Measurements from ENCODE around the gene CATSPERZ. TPM values are rescaled to one million over a fixed set of nuclear protein-coding genes. Genes with fewer than 3 reads are reported as not detected.

CATSPERZ gene
- total RNA-seq, result not detected

- WGBS, 2 donors, result 6 to 8% methylated on average over 29 to 49 of the region's 54 CpGs
- intact Hi-C loops (cut with DNase I; ENCODE audit: low total_unique reads), result loop anchor here (5.0 kb wide), 1 partner anchor 93 kb away; the partner anchor contains the start of gene FERMT3
- H3K4me3 ChIP-seq (ENCODE audit: low read depth, poor library complexity, severe bottlenecking), result no peak within 1 kb of the TSS
- TF ChIP-seq, protein P1, sequence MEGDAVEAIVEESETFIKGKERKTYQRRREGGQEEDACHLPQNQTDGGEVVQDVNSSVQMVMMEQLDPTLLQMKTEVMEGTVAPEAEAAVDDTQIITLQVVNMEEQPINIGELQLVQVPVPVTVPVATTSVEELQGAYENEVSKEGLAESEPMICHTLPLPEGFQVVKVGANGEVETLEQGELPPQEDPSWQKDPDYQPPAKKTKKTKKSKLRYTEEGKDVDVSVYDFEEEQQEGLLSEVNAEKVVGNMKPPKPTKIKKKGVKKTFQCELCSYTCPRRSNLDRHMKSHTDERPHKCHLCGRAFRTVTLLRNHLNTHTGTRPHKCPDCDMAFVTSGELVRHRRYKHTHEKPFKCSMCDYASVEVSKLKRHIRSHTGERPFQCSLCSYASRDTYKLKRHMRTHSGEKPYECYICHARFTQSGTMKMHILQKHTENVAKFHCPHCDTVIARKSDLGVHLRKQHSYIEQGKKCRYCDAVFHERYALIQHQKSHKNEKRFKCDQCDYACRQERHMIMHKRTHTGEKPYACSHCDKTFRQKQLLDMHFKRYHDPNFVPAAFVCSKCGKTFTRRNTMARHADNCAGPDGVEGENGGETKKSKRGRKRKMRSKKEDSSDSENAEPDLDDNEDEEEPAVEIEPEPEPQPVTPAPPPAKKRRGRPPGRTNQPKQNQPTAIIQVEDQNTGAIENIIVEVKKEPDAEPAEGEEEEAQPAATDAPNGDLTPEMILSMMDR (IDR thresholded peaks at IDR 0.05), result no peak
- no peak for TF ChIP-seq POLR2A (IDR thresholded peaks at IDR 0.05)
- no peak for DNase-seq (ENCODE audit: low spot score in 2 of 2)
Observed at GRCh38 chr11:64299847-64300648, at the start of gene CATSPERZ. TSS of gene CATSPERZ (plus strand) at chr11:64300358. CDS start at chr11:64300411, 53 bp downstream.

DNA sequence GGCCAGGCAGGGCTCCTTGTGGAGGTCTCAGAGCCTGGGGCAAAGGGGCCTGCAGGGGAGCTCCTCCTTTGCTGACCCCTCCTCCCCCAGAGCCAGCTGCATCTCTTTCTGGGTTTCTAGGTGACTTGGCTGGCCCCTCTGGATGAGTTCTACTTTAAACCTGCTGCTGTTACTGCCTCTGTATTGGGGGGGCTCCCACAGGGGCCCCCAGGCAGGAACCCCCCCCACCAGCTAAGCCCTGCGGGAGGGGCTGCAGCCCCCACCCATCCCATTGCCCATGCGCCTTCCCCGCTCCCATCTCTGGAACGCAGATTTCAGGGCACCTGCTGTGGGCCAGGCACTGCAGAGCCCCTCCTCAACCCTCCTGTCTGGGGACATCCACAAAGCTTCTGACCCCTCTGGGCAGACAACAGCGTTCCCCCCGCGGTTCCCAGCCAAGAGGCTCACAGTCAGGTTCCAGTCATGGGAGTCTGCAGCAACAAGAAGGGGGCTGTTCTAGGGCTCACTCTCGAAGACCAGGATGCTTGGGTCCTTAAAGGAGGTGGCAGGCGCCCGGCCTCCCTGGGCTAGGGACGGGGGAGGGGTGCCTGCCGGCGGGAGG lies 49.6 kb upstream of the CATSPERZ start:
- no peak for DNase-seq (ENCODE audit: low spot score in 2 of 2)
- WGBS, 2 donors, result 19% methylated on average over 11 to 12 of the region's 13 CpGs
- intact Hi-C loops (cut with DNase I; ENCODE audit: low total_unique reads), result no loop called here
- TF ChIP-seq, protein P1 (IDR thresholded peaks at IDR 0.05), result no peak
- no peak for TF ChIP-seq POLR2A (IDR thresholded peaks at IDR 0.05)
- H3K4me3 ChIP-seq (ENCODE audit: low read depth, poor library complexity, severe bottlenecking), result no peak overlapping the region

DNA sequence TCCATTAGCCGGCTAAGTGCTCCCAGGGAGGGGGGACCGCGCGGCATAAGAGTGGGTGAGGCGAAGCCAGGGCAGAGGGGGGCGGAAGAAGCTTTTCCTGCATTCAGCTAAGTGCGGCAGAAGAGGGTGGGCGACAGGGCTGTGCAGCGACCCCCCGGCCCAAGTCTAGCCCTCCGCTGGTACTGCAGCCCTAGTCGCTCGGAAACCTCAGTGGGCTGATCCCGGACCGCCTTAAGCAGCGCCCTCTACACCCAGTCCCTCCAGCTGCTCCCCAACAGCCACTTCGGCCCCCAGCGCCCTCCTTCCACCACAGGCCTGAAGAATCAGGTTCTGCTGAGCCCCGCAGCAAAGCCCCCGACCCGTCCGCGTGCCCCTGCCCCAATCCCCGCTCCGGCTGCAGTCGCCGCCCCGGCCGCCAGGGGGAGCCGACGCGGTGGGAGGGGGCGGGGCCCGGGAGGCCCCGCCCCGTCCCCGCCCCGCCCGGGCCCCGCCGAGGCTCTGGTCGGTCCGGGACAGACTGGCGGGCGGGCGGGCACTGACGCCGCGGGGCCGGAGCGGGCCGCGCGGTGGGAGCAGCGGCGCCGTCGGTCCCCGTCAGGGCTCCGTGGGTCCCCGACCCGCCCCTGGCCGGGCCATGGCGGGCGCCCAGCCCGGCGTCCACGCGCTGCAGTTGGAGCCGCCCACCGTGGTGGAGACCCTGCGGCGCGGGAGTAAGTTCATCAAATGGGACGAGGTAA lies 49.0 kb upstream of the CATSPERZ start, which contains the start of gene PLCB3:
TSS of gene PLCB3 (plus strand) at position 515 of the 737 bp plus-strand sequence. CDS start at position 635, 120 bp downstream.
- DNase-seq (ENCODE audit: low spot score in 2 of 2), result no peak
- no peak for TF ChIP-seq POLR2A (IDR thresholded peaks at IDR 0.05)
- TF ChIP-seq, protein P1 (IDR thresholded peaks at IDR 0.05), result peak in 1 of 3 donors; percentile 28
- H3K4me3 ChIP-seq (ENCODE audit: low read depth, poor library complexity, severe bottlenecking), result peak within 1 kb of the TSS; percentile 55
- intact Hi-C loops (cut with DNase I; ENCODE audit: low total_unique reads), result no loop called here
- 0 to 1% methylated on average over 20 to 57 of the region's 75 CpGs for WGBS, 2 donors

GRCh38 chr11:64251753-64252002 lies 48.5 kb upstream of the CATSPERZ start:
- intact Hi-C loops (cut with DNase I; ENCODE audit: low total_unique reads), result no loop called here
- WGBS, 2 donors, result 0 to 1% methylated on average over 17 to 18 of the region's 18 CpGs
- H3K4me3 ChIP-seq (ENCODE audit: low read depth, poor library complexity, severe bottlenecking), result peak overlapping the region; percentile 55
- DNase-seq (ENCODE audit: low spot score in 2 of 2), result no peak
- TF ChIP-seq POLR2A (IDR thresholded peaks at IDR 0.05), result no peak

- peak in 1 of 2 donors; percentile 92 for DNase-seq (ENCODE audit: low spot score in 2 of 2)
- intact Hi-C loops (cut with DNase I; ENCODE audit: low total_unique reads), result no loop called here
- no peak for TF ChIP-seq POLR2A (IDR thresholded peaks at IDR 0.05)
- TF ChIP-seq, protein P1 (IDR thresholded peaks at IDR 0.05), result no peak
- WGBS, 2 donors, result 4 to 6% methylated on average over 23 of the region's 23 CpGs
- peak overlapping the region; percentile 55 for H3K4me3 ChIP-seq (ENCODE audit: low read depth, poor library complexity, severe bottlenecking)
Observed at GRCh38 chr11:64252003-64252872, 47.9 kb upstream of the CATSPERZ start.

All from lower leg skin (tissue), 4 donors.